Right lobe of liver (tissue), 4 donors: ENCODE results near the gene TNS1.

Experiments used
- POLR2A ChIP-seq: fragments of 450-650 bp; IDR thresholded peaks from one replicate; pipeline ENCODE4 v1.6.1; 2017; ENCODE audit warnings: antibody characterized with exemption, mild to moderate bottlenecking
- TF ChIP-seq, protein P1 (sequence below), 4 donors: fragments of 200-600 bp in 3 of 4; fragments of 450-650 bp in 1 of 4; IDR thresholded peaks; one replicate each; pipeline versions ENCODE4 v1.5.1 to v1.8.0; 2016 to 2022; ENCODE audit warnings: antibody characterized with exemption in 4 of 4, mild to moderate bottlenecking in 2 of 4
- donor health status: DM: no; HTN: no; CAD: no.
- donor health status: DM: no; HTN: no; CAD: no.
- donor health status: DM: no; HTN: yes; CAD: no.

DNA sequence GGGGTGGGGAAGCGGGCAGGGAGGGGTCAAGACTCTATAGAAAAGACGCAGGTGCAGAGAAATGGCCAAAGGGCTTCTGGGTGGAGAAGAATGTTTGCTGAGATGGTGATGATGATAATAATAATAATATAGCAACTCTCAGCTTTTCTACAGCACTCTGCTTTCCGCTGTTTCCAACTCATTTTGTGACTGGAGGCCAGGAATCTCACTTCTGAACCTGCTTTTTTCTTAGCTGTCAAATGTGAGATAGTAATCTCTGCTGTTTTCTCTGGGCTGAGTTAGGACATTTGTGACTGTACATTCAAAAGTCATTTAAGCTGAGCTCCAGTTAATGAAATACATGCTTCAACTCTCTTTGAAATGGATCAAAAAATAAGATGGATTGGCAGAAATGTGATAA, 58.4 kb downstream of the TNS1 start:
- TF ChIP-seq POLR2A: no peak
- TF ChIP-seq, protein P1, sequence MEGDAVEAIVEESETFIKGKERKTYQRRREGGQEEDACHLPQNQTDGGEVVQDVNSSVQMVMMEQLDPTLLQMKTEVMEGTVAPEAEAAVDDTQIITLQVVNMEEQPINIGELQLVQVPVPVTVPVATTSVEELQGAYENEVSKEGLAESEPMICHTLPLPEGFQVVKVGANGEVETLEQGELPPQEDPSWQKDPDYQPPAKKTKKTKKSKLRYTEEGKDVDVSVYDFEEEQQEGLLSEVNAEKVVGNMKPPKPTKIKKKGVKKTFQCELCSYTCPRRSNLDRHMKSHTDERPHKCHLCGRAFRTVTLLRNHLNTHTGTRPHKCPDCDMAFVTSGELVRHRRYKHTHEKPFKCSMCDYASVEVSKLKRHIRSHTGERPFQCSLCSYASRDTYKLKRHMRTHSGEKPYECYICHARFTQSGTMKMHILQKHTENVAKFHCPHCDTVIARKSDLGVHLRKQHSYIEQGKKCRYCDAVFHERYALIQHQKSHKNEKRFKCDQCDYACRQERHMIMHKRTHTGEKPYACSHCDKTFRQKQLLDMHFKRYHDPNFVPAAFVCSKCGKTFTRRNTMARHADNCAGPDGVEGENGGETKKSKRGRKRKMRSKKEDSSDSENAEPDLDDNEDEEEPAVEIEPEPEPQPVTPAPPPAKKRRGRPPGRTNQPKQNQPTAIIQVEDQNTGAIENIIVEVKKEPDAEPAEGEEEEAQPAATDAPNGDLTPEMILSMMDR (IDR thresholded peaks at IDR 0.05): no peak
